Sigmoid colon (tissue), 7 donors: ENCODE results near the gene RIPK1. TPM values are rescaled to one million over a fixed set of nuclear protein-coding genes. Genes with fewer than 3 reads are reported as not detected.

ENCODE experiments used
- DNase-seq: peaks from one replicate; pipeline ENCODE4 v3.0.0-alpha.2; 2019
- H3K27ac ChIP-seq, 4 donors: fragments of 200-600 bp; sonication (generic); one replicate each; pipeline ENCODE4 v1.5.1; 2016 to 2019; ENCODE audit warnings: mild to moderate bottlenecking in 1 of 4
- H3K27me3 ChIP-seq, 3 donors: fragments of 200-600 bp; sonication (generic); one replicate each; pipeline ENCODE4 v1.5.1; 2019; ENCODE audit warnings: mild to moderate bottlenecking in 1 of 3
- H3K36me3 ChIP-seq, 4 donors: fragments of 200-600 bp; sonication (generic); one replicate each; pipeline ENCODE4 v1.5.1; 2016 to 2019
- H3K4me1 ChIP-seq, 4 donors: fragments of 200-600 bp; sonication (generic); one replicate each; pipeline ENCODE4 v1.5.1; 2017 to 2019
- H3K4me3 ChIP-seq, 4 donors: fragments of 200-600 bp; sonication (generic); one replicate each; pipeline ENCODE4 v1.5.1; 2017 to 2019; ENCODE audit warnings: mild to moderate bottlenecking in 2 of 4, moderate library complexity in 1 of 4
- H3K9me3 ChIP-seq, 4 donors: fragments of 200-600 bp in 3 of 4; sonication (generic) in 3 of 4; one replicate each; pipeline versions ENCODE4 v1.5.1 to v1.6.1; 2013 to 2019
- EP300 ChIP-seq, 4 donors: sonication (generic); formaldehyde crosslinking; IDR thresholded peaks; one replicate each; pipeline ENCODE4 v1.6.1; 2017; ENCODE audit warnings: antibody characterized with exemption in 4 of 4
- POLR2A ChIP-seq, 2 donors: fragments of 450-650 bp; IDR thresholded peaks; one replicate each; pipeline ENCODE4 v1.6.1; 2016; ENCODE audit warnings: antibody characterized with exemption in 2 of 2, mild to moderate bottlenecking in 2 of 2, moderate library complexity in 2 of 2
- POLR2AphosphoS5 ChIP-seq, 4 donors: sonication (generic); formaldehyde crosslinking; IDR thresholded peaks; one replicate each; pipeline ENCODE4 v1.6.1; 2017; ENCODE audit warnings: antibody characterized with exemption in 4 of 4
- WGBS, 2 donors: extraction: QIAGEN DNeasy Blood & Tissue Kit; methylation state at CpG; one replicate each; pipeline ENCODE4 v1.1.7; 2013; 5-methylcytosine and 5-hydroxymethylcytosine counted together
- intact Hi-C: fragments of 100-400 bp; cut with DNase I; formaldehyde crosslinking; loops from one replicate; pipeline ENCODE4 v1.15.1; 2023
- polyA plus RNA-seq, 3 donors: library from polyadenylated mRNA; stranded (reverse); fragments of 200-250 nt; gene quantifications; one replicate each; pipeline ENCODE4 v1.2.3, GENCODE V29; 2013
- total RNA-seq, 4 donors: library from RNA; depleted of rRNA; stranded (reverse); fragments of >200 nt; gene quantifications; one replicate each; pipeline ENCODE4 v1.1.0, GENCODE V29; 2016
- TF ChIP-seq, protein P1 (sequence below), 4 experiments: fragments of 450-650 bp in 3 of 4; fragments of 200-600 bp in 1 of 4; IDR thresholded peaks; one replicate each; pipeline ENCODE4 v1.5.1; 2016 to 2019; ENCODE audit warnings: antibody characterized with exemption in 4 of 4, mild to moderate bottlenecking in 3 of 4, moderate library complexity in 2 of 4
- donor health status: healthy with polysubstance abuse.
- donor health status: Bipolar disorder and iron deficiency.
- donor health status: healthy.

The RIPK1 gene
- total and polyA plus RNA-seq, 7 donors = 19.7 to 27.3 (median 20.7) TPM

DNA sequence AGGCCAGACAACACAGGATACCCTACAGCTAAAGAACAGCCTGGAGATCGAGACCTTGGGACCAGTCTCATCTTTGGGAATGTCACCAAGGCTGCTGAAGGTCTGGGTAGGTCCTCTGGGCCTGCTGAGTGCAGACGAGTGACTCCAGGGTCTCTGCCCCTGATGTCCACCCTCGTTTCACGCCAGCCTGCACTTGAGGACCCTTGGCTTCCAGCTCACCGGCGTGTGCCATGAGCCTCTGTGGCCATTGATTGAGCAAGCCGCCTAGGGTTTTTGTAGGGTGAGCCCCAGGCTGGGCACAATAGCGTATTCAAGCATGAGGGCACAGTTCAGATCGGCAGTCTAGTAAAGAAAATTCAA, 54.5 kb downstream of the RIPK1 start:
- Histone ChIP-seq H3K9me3 (no peaks in the 10 kb centered on the region), H3K27me3 (no peaks in the 10 kb centered on the region), H3K27ac (no peak overlapping the region), H3K4me1 (peaks cover 0 to 10% (median 9%) of the 10 kb centered on the region in 4 donors), H3K4me3 (no peak overlapping the region), H3K36me3 (peaks cover 0 to 3% (median 0%) of the 10 kb centered on the region in 4 donors)
- no peak for DNase-seq
- WGBS, 2 donors = 94 to 95% methylated on average over 9 of the region's 9 CpGs
- TF ChIP-seq EP300 (IDR thresholded peaks at IDR 0.05) = no peak
- TF ChIP-seq POLR2A (IDR thresholded peaks at IDR 0.05) = no peak
- TF ChIP-seq, protein P1, sequence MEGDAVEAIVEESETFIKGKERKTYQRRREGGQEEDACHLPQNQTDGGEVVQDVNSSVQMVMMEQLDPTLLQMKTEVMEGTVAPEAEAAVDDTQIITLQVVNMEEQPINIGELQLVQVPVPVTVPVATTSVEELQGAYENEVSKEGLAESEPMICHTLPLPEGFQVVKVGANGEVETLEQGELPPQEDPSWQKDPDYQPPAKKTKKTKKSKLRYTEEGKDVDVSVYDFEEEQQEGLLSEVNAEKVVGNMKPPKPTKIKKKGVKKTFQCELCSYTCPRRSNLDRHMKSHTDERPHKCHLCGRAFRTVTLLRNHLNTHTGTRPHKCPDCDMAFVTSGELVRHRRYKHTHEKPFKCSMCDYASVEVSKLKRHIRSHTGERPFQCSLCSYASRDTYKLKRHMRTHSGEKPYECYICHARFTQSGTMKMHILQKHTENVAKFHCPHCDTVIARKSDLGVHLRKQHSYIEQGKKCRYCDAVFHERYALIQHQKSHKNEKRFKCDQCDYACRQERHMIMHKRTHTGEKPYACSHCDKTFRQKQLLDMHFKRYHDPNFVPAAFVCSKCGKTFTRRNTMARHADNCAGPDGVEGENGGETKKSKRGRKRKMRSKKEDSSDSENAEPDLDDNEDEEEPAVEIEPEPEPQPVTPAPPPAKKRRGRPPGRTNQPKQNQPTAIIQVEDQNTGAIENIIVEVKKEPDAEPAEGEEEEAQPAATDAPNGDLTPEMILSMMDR (IDR thresholded peaks at IDR 0.05) = no peak
- TF ChIP-seq POLR2AphosphoS5 (IDR thresholded peaks at IDR 0.05) = no peak
- intact Hi-C loops = loop anchor here (10.0 kb wide), 1 partner anchor 612 kb away; no protein-coding TSS in a partner anchor

- Histone ChIP-seq H3K36me3 (peaks cover 0 to 20% (median 1%) of the 10 kb centered on the region in 4 donors), H3K27ac (no peak overlapping the region), H3K9me3 (no peaks in the 10 kb centered on the region), H3K4me3 (no peak overlapping the region), H3K4me1 (no peaks in the 10 kb centered on the region), H3K27me3 (no peaks in the 10 kb centered on the region)
- DNase-seq = no peak
- intact Hi-C loops = loop anchor here (5.0 to 10.0 kb wide), 2 partner anchors 108 to 610 kb away; no protein-coding TSS in a partner anchor
- TF ChIP-seq EP300 (IDR thresholded peaks at IDR 0.05) = no peak
- TF ChIP-seq POLR2A (IDR thresholded peaks at IDR 0.05) = no peak
- TF ChIP-seq, protein P1 (IDR thresholded peaks at IDR 0.05) = no peak
- no peak for TF ChIP-seq POLR2AphosphoS5 (IDR thresholded peaks at IDR 0.05)
- WGBS, 2 donors = 75 to 84% methylated on average over 8 of the region's 8 CpGs
These were observed 56.4 kb downstream of the RIPK1 start for GRCh38 chr6:3124667-3125066.

DNA sequence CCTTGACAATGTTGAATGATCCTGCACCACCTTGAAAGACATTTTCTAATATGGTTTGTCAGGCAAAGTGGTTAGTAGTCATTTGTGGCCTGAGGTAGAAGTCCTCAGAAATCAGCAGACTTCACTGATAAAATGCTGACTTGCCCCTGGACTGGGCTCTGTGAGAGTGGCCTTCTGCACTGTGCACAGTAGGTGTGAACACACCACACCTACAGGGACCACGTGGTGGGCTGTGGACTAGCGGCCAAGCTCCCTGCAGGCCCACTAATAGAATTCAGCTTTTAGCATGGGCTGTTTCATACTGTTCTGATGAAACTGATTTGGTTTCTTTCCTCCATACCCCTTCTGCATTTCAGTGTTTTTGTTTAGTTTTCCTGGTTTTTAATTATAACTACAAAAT, 57.5 kb downstream of the RIPK1 start:
- TF ChIP-seq, protein P1 (IDR thresholded peaks at IDR 0.05) = no peak
- no peak for TF ChIP-seq EP300 (IDR thresholded peaks at IDR 0.05)
- TF ChIP-seq POLR2AphosphoS5 (IDR thresholded peaks at IDR 0.05) = no peak
- TF ChIP-seq POLR2A (IDR thresholded peaks at IDR 0.05) = no peak
- H3K36me3 ChIP-seq = peaks cover 0 to 32% (median 6%) of the 10 kb centered on the region in 4 donors
- no peaks in the 10 kb centered on the region for H3K27me3 ChIP-seq
- H3K27ac ChIP-seq = no peak overlapping the region
- H3K4me1 ChIP-seq = no peaks in the 10 kb centered on the region
- intact Hi-C loops = loop anchor here (1.0 to 10.0 kb wide), 3 partner anchors 106 to 609 kb away; no protein-coding TSS in a partner anchor
- no peak overlapping the region for H3K4me3 ChIP-seq
- 33 to 47% methylated on average over 2 of the region's 2 CpGs for WGBS, 2 donors
- no peaks in the 10 kb centered on the region for H3K9me3 ChIP-seq
- DNase-seq = no peak

- Histone ChIP-seq H3K27ac (no peak overlapping the region), H3K9me3 (no peaks in the 10 kb centered on the region), H3K4me1 (no peaks in the 10 kb centered on the region), H3K36me3 (peaks cover 0 to 52% (median 6%) of the 10 kb centered on the region in 4 donors), H3K4me3 (no peak overlapping the region), H3K27me3 (no peaks in the 10 kb centered on the region)
- TF ChIP-seq EP300 (IDR thresholded peaks at IDR 0.05) = no peak
- TF ChIP-seq POLR2A (IDR thresholded peaks at IDR 0.05) = no peak
- TF ChIP-seq, protein P1 (IDR thresholded peaks at IDR 0.05) = no peak
- TF ChIP-seq POLR2AphosphoS5 (IDR thresholded peaks at IDR 0.05) = no peak
- 96% methylated on average over 15 of the region's 15 CpGs for WGBS, 2 donors
- intact Hi-C loops = loop anchor here (5.0 to 10.0 kb wide), 2 partner anchors 104 to 606 kb away; no protein-coding TSS in a partner anchor
- DNase-seq = no peak
These were observed 60.2 kb downstream of the RIPK1 start for GRCh38 chr6:3128356-3129108.
